Stimulated activated CD4-positive, alpha-beta T cell treated with anti-CD3 and anti-CD28 coated beads, Interleukin-4, amount 100 ng/mL, for 1 hour (primary cell): ENCODE measurements around the gene CEP126.

Experiments
- DNase-seq: peaks from one replicate; pipeline ENCODE4 v3.0.0-alpha.2; 2020

The CEP126 gene, protein sequence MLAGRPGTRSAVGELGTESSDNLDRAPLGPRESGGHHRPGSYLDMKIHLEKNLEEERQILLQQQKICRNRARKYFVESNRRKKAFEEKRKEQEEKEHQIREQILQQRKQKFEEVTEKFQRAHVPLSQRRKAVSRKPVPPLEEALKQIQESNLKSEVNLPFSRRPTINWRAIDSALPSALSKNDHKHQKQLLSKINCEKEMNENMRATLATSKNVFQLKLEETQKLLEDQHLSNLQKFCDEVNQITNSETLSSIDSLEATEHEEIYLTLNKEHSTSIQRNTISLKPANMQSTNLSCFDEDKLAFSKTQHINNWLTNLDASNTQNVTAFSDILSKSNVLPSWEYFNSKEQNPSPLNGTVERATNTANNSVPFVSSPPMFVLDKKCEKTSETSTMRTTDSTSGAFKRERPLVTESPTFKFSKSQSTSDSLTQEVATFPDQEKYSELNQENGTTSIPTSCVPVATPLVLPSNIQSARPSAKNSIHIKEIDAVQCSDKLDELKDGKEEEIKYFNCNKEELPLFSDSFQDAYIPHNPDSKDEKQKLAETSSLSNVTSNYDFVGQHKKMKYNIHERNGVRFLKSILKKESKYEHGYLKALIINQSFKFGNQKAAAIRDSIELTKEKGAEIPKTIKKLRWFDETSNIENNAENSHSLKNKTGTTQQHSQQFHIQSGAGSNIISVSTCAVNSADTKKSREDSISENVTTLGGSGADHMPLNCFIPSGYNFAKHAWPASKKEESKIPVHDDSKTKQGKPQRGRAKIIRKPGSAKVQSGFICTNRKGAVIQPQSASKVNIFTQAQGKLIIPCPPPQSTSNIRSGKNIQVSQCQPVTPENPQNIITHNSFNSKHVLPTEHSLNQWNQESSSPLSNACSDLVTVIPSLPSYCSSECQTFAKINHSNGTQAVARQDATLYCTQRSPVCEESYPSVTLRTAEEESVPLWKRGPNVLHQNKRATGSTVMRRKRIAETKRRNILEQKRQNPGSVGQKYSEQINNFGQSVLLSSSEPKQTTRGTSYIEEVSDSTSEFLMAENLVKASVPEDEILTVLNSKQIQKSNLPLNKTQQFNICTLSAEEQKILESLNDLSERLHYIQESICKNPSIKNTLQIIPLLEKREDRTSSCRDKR

DNA sequence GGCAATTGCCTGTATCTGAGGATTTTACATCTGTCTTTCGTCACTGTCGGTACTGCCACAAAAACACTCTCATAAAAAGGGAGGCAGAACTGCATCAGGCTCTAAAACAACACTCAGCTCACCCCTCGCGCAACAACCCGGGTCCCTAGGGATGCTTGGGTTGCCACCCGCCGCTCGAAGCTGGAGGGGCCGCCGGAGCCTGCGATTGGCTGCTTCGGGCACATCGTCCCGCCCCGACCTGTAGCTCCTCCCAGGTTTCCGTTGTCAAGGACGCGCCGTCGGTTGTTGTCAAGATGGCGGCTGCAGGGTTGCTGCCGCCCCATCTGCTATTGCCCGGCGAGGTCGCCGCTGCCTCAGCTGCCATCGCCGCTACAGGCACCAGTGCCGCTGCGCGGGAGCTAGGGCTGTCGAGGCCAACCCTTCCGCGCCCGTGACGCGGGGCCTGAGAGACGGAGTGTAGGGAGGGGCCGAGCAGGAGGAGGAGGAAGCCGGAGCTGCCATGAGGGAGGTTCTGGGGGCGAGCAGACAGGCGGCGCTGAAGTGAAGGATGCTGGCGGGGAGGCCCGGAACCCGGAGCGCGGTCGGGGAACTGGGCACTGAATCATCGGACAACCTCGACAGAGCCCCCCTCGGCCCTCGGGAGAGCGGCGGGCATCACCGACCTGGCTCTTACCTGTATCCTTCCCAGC is at the start of gene CEP126:
TSS of gene CEP126 (plus strand) at position 273 of the 689 bp plus-strand sequence. CDS start at position 548, 275 bp downstream.
- peak; percentile 93 for DNase-seq

DNA sequence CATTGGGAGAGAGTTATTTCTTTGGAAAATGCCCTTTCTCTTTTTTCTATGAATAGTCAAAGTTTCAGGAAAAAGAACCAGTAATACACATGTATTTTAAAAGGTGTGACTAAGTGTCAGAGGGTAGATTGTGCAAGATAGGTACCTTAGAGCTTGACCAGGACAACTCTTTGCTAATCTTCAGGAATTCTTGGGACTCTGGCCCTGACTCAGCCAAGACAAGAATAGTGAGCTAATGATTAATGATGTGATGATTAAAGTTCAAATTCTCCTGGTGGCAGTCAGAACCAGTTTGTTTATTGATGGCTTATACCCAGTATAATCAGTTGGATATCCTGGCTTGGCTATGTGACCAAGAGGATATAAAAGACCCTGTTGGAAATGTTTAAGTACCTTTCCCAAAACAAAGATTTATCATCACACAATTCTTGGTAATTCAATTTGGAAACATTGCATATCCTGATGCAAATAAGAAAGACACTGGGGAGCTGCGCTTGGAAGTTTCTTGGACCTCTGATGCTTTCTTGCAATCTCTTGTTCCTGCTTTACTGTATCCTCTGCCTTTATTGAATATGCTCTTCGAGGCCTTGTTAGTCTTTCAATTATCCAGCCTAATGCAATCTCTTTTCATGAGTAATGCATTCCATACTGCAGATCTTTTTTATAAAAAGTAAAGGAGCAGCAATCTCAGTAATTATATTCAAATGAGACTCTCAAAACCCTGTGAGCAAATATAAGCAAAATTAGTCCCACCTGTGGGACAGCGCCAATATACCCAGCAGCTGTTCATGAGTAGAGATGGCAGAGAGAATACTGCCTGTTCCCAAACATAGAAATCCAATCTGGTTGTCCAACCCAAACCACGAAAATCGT is 48.0 kb upstream of the CEP126 start:
- DNase-seq = no peak

DNA sequence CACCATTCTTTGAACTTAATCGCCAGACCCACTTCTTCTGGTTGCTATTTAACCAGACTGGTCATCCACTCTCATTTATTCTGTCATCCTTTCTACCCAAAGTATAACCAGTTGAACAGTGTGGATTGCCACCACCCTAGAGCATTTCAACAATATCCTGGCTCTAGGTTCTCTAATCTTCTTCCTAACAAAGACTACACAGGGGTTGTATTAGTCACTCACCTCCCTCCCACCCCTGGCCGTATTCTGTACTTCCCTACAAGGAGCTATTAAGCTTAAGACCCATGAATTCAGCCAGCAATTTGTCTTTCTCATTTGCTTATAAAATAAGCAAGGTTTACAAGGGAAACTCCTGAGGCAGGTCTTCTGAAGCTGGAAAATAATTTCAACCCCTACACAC is 46.9 kb upstream of the CEP126 start:
- DNase-seq = no peak

DNA sequence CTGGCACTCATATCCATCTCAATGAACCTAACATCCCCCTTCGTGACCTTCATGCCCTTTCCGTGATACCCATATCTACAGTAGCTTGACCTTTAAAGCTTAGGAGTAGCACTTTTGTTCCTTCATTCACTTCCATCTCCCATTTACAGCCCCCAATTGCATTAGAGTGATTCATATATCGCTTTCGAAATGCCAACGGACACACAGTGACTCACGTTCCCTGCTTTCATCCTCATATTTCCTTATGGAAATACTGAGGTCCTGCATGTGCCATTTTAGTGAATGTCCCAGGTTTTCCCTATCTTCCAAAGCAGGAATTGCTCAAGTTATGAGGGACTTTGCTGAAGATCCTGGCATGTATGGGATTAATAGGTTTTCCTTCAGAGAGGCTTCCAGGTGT is 44.3 kb upstream of the CEP126 start:
- no peak for DNase-seq

DNA sequence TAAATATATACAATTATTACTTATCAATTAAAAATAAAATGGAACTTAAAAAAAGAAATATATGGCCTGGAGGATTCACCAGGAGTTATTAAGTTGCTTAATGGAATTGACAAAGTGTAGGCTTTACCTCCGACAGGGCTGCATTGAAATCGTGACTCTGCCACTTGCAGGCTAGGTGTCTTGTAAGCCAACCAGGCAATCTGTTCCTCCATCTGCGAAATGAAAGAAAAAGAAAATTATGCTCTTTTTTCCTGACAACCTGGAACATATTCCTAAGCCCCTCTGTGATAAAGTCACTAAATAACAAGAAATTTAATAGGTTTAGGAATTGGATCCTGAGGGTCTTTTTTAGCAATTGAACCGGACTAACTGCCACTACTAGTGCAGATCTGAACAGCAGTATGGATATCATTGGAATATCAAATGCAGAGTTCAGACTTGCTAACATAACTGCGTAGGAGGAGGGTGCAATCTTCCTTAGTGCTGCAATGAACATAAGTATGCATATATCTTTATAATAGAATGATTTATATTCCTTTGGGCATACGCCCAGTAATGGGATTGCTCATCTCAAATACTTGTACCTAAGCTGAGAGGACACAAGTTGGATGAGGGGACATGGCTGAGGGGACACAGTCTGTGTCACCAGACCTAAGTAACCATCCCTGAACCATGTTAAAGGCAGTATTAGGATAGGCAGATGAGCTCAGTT is 42.5 kb upstream of the CEP126 start:
- DNase-seq = no peak

DNA sequence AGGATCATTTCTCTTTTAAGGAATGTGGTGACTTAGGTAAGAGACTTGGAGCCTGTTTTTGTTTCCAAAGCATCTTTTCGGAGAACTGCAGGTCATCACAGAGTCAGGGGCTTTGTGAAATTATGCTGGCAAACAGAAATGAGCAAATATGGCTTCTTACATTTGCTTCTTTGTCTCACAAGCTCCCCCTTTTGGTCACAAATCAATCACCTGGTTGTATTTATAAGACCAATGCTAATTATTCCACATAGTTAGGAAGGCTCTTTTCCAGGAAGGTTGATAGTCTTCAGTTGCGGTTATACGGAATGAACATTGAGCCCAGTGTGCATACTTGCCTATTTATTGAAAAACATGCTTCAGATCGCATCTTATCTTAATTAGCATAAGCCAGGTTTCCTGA is 34.6 kb upstream of the CEP126 start:
- DNase-seq = no peak

DNA sequence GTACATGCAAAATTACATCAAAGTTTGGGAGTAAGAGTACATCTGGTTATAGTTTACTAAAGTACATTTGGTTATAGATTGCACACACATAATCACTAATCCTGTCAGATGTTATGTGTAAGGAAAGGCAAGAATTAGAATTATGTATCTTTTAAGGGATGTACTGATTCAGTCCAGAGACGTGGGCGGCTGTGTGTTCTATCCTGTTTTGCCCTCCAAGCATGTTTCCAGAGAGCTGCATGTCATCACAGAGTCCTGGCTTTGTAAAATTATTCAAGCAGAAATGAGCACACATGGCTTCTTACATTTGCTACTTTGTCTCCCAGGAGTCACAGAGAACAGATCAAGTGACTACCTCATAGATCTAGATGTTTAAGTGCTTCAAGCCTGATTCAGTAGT is 33.2 kb upstream of the CEP126 start:
- DNase-seq = no peak

DNA sequence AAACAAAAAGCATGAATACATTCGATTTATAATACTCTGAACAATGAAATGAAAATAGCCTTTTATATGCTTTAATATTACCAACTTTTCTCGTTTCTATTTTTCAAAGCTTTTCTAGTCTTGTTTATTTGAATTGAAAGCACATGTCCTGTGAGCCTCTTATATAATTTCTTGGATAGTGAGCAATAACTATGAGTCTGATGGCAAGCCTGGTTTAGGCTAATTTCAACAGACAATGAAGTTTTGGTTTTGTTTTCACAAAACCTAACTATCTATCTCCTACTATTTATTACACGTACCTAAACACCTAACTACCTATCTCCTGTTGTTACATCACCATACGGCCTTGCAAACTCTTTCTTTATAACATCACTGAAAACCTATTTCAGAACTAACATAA is 29.2 kb upstream of the CEP126 start:
- DNase-seq = no peak

DNA sequence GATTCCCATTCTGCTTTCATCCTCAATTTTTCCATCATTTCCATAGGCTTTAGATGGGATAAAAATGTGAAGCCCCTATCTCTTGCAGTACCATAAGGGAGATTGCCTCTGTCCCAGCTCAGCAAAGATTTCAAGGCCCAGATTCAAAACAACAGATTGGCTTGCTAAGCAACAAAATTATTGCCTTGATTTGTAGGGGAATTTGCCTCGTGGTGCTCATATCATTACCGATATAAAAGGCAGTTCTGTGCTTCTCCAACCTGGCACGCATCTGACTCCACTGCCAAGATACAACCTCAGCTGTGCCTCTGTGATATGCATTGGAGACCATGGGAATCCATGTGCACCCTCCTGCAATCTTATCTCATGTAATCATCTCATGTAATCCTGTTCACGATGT is 25.0 kb upstream of the CEP126 start:
- no peak for DNase-seq

DNA sequence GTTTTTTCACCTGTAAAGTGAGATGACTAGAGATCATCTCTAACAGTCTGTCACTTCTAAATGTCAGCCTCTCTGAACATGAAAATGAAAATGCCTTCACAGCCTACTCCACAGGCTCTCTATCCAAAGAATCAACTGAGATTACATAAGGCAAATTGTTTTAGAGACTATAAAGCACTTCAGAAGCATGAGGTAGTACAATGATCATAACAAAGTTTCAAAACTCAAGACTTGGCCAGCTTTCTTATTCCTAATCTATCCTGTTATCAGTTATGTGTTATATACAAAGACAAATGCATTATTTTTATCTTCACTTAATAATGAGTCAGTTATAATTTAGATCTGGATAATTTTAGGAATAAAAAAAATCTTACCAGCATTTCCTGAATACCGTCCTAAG is 20.3 kb upstream of the CEP126 start:
- DNase-seq = no peak

DNA sequence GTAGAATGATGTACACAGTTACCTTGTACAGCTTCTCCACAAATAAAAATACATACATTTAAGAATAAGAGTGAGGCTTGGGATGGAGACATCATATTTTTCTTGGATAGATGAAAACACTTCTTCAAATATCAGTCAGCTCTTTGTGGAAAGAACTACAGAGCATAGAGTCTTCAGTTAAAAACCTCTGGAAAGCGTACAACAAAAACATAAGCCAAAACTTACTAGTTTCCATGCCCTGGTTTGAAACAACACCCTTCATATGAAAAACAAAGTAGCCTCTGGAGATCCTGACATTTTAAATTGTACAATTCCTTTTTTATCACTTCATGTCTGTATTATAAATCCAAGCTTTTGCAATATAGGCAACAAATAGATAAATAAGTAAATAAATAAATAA is 7.0 kb upstream of the CEP126 start:
- DNase-seq = no peak

DNA sequence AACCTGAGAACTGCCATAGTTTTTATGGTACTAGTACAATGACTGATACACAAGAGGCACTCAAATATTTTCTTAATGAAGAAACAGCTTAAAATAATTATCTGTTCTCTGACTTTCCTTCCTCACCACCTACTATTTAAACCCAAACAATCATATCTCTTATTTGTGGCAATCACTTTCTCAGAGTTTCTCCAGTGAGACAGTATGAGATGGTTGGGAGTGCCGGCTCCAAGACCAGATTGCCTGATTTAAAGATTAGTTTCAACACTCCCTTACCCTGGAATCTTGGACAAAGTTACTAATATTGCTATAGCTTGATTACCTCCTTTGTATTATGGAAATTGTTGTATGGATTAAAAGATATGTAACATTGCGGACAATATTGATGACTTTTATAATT is 5.7 kb upstream of the CEP126 start:
- DNase-seq = no peak

DNA sequence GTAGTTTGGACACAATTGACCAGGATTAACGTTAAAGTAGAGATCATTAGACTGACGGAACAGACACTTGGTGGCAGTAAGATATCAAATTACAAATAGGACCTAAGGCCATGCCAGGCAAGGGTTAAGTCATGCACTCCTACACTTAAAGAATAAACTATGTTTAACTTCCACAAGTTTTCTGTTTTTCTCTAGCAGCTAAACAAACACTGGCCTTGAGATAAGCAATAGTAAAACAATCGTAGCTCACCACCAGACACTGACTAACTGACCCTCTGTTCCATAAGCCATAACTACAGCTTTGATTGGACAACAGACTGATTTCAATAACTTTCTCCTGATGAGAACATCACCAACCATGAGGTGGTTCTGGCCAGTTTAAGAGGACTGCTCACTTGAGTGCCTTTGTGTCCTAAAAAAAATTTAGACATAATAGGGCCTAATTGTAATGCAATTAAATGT is 2.0 kb upstream of the CEP126 start:
- no peak for DNase-seq

DNA sequence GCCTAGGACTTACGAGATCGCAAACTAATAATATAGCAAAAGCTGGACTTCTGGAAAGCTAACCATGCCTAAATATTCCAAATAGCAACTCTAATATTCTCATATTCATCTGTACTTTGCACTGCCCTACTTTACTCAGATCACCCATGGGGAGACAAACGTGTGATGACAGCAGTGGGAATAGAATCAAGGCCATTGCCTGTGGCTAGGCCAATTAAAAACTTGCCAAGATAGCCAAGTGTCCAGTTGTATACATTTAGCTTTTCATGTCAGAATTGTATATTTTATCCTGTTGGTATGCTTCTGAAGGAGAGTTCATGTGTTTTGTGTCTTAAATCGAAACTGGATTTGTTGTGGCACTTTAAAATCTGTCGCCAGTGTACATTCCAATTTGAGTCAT is 1.2 kb upstream of the CEP126 start:
- no peak for DNase-seq

DNA sequence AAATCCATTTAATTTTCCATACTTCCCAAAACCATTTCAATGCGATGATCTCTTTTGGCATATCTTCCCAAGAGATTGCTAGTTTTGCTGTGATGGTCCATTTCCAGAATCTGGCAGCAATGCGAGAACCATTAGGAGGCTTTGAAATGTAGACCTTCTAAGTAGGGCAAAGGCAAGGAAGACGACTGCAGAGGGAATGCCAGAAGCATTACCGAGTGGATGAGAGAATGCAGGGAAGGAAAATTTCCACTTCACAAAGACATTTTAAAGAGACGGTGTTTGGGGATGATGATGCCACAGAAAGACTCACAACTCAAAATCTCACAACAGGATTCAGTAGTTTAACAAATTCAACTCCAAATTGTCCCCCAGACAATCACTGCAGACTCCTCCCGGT is 471 bp upstream of the CEP126 start:
- DNase-seq = no peak

DNA sequence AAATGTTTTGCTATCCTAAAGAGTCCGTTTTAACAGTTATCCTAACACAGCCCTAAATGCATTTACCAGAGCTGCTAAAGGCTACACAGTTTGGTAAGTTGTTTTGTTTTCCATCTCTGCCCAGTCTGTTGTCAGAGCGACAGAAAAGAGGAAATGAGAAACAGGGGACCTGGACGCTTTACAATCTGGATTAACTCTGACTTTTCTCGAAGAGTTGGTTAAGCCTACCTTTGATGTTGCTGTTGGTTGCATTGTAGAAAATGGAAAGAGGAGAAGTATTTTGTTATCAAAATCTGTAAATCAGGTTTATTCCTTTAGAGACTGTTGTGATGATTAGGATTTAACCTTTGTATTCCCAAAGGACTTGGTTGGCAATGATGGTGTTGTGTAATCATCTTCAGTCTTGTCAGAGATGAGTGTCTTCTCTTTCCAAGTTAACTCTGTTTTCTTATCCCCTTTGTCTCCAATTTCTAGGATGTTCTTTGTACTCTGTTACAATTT is 1.0 kb downstream of the CEP126 start:
- no peak for DNase-seq

DNA sequence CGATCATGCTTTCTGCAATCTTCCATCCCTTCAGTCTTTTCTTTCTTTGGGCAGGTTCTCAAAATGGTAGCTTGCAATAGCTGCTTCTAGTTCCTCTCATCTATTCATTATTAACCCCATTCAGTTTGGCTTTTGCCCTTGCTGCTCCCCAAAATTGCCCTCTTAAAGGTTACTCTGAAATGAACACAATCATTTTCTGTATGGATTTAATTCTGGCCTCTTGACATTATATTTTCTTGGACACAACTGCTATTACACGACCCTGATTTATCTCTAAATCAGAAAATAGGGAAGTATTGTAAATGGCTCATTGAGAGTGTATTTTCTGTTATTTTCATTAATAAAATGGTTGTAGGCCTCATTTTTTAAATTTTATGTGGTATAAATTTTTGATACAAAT is 1.6 kb downstream of the CEP126 start, which contains the start of gene ANGPTL5:
TSS of gene ANGPTL5 (minus strand) at position 101 of the 400 bp plus-strand sequence. CDS start 8,613 bp downstream, outside the sequence.
- no peak for DNase-seq

DNA sequence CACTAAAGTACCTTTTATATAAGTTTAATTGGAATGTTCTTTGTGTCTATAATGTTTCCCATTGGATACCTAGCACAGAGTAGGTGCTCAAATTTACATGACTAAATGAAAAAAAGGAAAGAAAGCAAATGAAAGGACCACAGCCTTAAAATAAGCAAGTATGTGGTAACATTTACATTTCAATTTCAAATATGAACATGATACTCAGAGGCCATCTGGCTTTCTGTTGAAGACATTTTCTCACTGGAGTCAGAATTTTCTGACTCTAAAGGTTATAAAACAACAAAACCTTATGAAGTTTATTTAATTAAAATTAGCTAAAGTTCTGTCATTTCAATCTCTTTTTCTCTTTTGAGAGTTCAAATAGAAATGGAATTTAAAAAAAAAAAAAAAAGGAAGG is 2.4 kb downstream of the CEP126 start:
- DNase-seq = no peak

DNA sequence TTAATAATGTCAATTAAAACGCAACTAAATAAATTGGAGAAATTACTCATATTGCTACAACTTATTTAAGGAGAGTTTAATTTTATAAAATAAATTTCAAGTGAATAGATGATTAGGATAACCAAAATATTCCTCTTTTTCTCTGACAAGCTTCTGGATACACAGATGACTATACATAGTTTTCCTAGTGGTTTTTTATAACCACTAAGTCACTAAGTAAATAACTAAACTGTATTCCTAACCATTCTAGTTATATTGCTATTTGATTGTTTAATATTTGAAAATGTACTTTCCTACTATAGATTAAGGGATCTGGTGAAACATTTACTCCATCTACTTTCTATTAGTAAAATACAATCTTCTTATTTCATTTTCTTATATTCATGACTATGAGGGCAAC is 6.2 kb downstream of the CEP126 start:
- no peak for DNase-seq

DNA sequence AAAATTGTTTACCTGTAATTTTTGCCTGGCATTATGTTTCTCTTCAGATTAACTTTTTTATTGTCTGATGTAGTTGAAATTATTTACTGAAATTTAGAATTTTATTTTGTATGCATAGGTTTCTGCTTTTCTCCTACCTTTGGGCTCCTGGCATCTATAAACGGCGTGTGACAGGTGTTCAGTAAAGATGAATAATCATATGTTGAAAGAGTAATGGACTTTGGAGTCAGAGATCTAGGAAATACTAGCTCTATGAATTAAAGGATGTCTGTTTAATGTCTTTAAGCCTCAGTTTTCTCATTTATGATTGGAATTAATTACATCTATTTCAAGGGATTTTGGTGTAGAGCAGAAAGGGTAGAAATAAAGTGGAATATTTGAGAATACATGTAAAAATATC is 8.7 kb downstream of the CEP126 start:
- DNase-seq = no peak
